WERI-Rb-1 (cell line): Measurements from ENCODE around the gene CYP4F8.

Source experiments
- DNase-seq: peaks from one replicate; pipeline ENCODE4 v3.0.0-alpha.2; 2020
- H3K27ac ChIP-seq: fragments of 250-450 bp; sonication (Bioruptor Pico); 2 replicates; pipeline ENCODE4 v1.5.1; 2020; ENCODE audit warnings: mild to moderate bottlenecking, moderate library complexity
- H3K27me3 ChIP-seq: fragments of 250-450 bp; sonication (Bioruptor Pico); 2 replicates; pipeline ENCODE4 v1.5.1; 2021; ENCODE audit warnings: mild to moderate bottlenecking, low read depth, moderate library complexity; ENCODE audit not compliant: insufficient read depth, severe bottlenecking
- H3K36me3 ChIP-seq: fragments of 250-450 bp; sonication (Bioruptor Pico); 2 replicates; pipeline ENCODE4 v1.5.1; 2020; ENCODE audit warnings: mild to moderate bottlenecking, moderate library complexity
- H3K4me3 ChIP-seq: 2 replicates; pipeline ENCODE4 v1.5.1; 2011; ENCODE audit warnings: low read depth, mild to moderate bottlenecking, control low read depth, low read length
- H3K9me3 ChIP-seq: fragments of 250-450 bp; sonication (Bioruptor Pico); 2 replicates; pipeline ENCODE4 v1.5.1; 2021; ENCODE audit warnings: mild to moderate bottlenecking, moderate library complexity; ENCODE audit not compliant: severe bottlenecking
- CTCF ChIP-seq: IDR thresholded peaks from 2 replicates; pipeline ENCODE4 v1.5.1; 2011; ENCODE audit warnings: low read depth, mild to moderate bottlenecking, control low read depth, inconsistent platforms, low read length

Gene CYP4F8

DNA sequence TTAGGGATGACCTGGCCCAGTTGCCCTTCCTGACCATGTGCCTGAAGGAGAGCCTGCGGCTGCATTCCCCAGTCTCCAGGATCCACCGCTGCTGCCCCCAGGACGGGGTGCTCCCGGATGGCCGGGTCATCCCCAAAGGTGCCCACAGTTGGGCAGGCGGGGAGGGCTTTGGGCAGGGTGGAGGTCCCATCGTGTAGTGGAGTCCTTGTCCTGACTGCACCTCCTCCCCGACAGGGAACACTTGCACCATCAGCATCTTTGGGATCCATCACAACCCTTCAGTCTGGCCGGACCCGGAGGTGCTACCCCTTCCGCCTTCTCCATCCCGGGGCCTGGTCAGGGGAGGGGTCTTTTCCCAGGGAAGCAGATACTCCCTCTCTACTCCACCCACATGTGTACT lies 31.7 kb upstream of the CYP4F8 start:
- Histone ChIP-seq H3K27ac (no peak overlapping the region), H3K36me3 (no peaks in the 10 kb centered on the region), H3K9me3 (peaks cover 2% of the 10 kb centered on the region), H3K4me3 (no peak overlapping the region), H3K27me3 (peaks cover 82% of the 10 kb centered on the region)
- no peak for TF ChIP-seq CTCF
- DNase-seq = no peak

DNA sequence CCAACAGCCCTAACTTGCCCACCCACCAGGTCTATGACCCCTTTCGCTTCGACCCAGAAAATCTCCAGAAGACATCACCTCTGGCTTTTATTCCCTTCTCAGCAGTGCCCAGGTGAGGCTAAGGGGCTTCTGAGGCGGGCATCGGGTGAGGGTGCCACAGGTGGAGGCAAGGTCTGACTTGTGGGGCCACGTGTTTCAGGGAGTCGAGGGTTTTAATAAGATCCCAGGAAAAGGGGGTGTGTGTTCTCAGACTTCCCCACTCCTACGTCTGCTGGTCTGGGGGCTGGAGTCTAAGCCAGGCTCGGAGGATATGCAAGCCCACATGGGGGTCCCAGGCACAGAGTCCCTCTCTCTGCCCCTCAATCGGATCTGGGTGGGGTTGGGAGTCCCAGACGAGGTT lies 30.9 kb upstream of the CYP4F8 start:
- H3K9me3 ChIP-seq = peaks cover 2% of the 10 kb centered on the region
- no peaks in the 10 kb centered on the region for H3K36me3 ChIP-seq
- TF ChIP-seq CTCF = no peak
- DNase-seq = no peak
- H3K27me3 ChIP-seq = peaks cover 80% of the 10 kb centered on the region
- no peak overlapping the region for H3K27ac ChIP-seq
- no peak overlapping the region for H3K4me3 ChIP-seq

DNA sequence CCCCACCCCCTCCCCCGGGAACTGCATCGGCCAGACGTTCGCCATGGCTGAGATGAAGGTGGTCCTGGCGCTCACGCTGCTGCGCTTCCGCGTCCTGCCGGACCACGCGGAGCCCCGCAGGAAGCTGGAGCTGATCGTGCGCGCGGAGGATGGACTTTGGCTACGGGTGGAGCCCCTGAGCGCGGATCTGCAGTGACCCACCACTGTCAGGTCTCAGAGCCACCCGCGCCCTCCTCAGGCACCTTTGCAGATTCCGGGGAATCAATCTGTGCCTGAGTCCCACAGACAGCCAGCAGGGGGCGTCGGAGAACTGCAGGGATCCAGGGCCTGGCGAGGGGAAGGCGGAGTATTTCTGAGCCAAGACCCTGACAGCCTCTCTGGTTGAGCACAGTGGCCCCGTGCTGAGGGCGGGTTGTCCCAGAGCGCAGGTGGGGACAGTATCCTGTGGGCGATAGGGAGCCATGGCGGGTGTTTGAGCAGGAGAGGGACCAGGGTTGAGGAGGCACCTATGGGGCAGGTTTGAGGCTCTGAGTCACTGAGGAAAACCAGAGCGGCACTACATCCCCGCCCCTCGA lies 30.4 kb upstream of the CYP4F8 start:
- Histone ChIP-seq H3K9me3 (peaks cover 2% of the 10 kb centered on the region), H3K36me3 (no peaks in the 10 kb centered on the region), H3K27me3 (peaks cover 83% of the 10 kb centered on the region), H3K27ac (no peak overlapping the region), H3K4me3 (no peak overlapping the region)
- TF ChIP-seq CTCF = peak; percentile 89
- DNase-seq = peak; percentile 80

GRCh38 chr19:15587663-15588062 lies 27.4 kb upstream of the CYP4F8 start:
- H3K4me3 ChIP-seq = no peak overlapping the region
- peaks cover 81% of the 10 kb centered on the region for H3K27me3 ChIP-seq
- H3K9me3 ChIP-seq = peaks cover 2% of the 10 kb centered on the region
- H3K27ac ChIP-seq = no peak overlapping the region
- DNase-seq = no peak
- TF ChIP-seq CTCF = no peak
- H3K36me3 ChIP-seq = no peaks in the 10 kb centered on the region

DNA sequence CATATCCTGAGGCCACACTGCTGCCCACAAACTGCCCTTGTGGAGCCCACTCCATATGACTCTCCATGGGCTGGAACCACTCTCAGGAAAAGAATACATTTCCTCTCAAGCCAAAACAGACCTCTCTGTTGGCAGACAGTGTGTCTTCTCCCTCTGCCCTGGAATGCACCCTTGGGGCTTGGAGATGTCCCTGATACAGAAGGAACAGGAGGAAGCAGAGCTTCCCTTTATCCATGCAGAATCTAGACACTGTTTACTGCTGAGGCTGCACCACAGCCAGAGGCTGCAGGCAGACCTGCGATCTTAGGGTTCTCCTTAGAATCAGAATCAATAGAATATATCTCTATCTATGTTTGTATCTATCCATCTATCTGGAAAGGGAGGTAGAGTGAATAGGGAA lies 26.8 kb upstream of the CYP4F8 start:
- Histone ChIP-seq H3K27ac (no peak overlapping the region), H3K36me3 (no peaks in the 10 kb centered on the region), H3K9me3 (peaks cover 2% of the 10 kb centered on the region), H3K4me3 (no peak overlapping the region), H3K27me3 (peaks cover 79% of the 10 kb centered on the region)
- no peak for DNase-seq
- TF ChIP-seq CTCF = no peak
